Kidney (tissue), 22 donors: Measurements from ENCODE around the gene MS4A15. TPM values are rescaled to one million over a fixed set of nuclear protein-coding genes. Genes with fewer than 3 reads are reported as not detected.
A peak's percentile ranks its signal among the peaks of the same experiment; 100 is the strongest.

Experiments used
- DNase-seq, 5 donors: peaks; one replicate each; pipeline ENCODE4 v3.0.0-alpha.2; 2013 to 2020
- FAIRE-seq: peaks from 2 replicates; lab custom pipeline; 2012; peaks lifted over from hg19 to GRCh38; lab: Jason Lieb, UNC
- H3K27ac ChIP-seq, 2 donors: one replicate each; pipeline ENCODE4 v1.7.0; 2013; ENCODE audit warnings: low read depth in 2 of 2, low read length in 2 of 2, inconsistent platforms in 1 of 2
- H3K27me3 ChIP-seq: one replicate; pipeline ENCODE4 v1.7.1; 2013; ENCODE audit warnings: low read length, inconsistent platforms; ENCODE audit not compliant: control insufficient read depth, insufficient read depth
- H3K36me3 ChIP-seq, 3 donors: one replicate each; pipeline versions ENCODE4 v1.7.0 to v1.7.1; 2013; ENCODE audit warnings: low read length in 3 of 3, control low read depth in 1 of 3, inconsistent platforms in 1 of 3; ENCODE audit not compliant: insufficient read depth in 3 of 3, control insufficient read depth in 2 of 3
- H3K4me1 ChIP-seq, 3 donors: one replicate each; pipeline versions ENCODE4 v1.7.0 to v1.7.1; 2013; ENCODE audit warnings: low read length in 3 of 3, inconsistent platforms in 1 of 3, low read depth in 1 of 3; ENCODE audit not compliant: control insufficient read depth in 2 of 3, insufficient read depth in 2 of 3
- H3K4me3 ChIP-seq, 3 donors: one replicate each; pipeline versions ENCODE4 v1.7.0 to v1.8.1; 2013; ENCODE audit warnings: low read length in 3 of 3, control low read depth in 1 of 3, inconsistent platforms in 1 of 3
- H3K9ac ChIP-seq, 3 donors: one replicate each; pipeline versions ENCODE4 v1.7.0 to v1.7.1; 2013; ENCODE audit warnings: low read length in 3 of 3, control low read depth in 1 of 3, inconsistent platforms in 1 of 3
- H3K9me3 ChIP-seq, 3 donors: one replicate each; pipeline versions ENCODE4 v1.7.0 to v1.7.1; 2013; ENCODE audit warnings: low read length in 3 of 3, control low read depth in 1 of 3, inconsistent platforms in 1 of 3; ENCODE audit not compliant: control insufficient read depth in 2 of 3, insufficient read depth in 1 of 3
- CTCF ChIP-seq: IDR thresholded peaks from 3 replicates; pipeline ENCODE4 v1.5.1; 2012; ENCODE audit warnings: mild to moderate bottlenecking, moderate library complexity, borderline replicate concordance; ENCODE audit not compliant: insufficient read depth; ENCODE audit errors: extremely low read depth
- intact Hi-C: fragments of 100-400 bp; cut with DNase I; formaldehyde crosslinking; loops from one replicate; pipeline ENCODE4 v1.11.1; 2022
- long read RNA-seq, 10 donors: library from polyadenylated mRNA in 1 of 10; unstranded in 1 of 10; transcript quantifications; one replicate each; pipeline ENCODE4 v2.0.0 and lab custom pipeline, GENCODE V29; 2021 to 2026
- polyA plus RNA-seq: library from polyadenylated mRNA; stranded (reverse); fragments of 350-450 nt; fragmentation: Illumina TruSeq; extraction: RNeasy Lipid Tissue Mini Kit (QIAGEN cat#74804); gene quantifications from one replicate; pipeline ENCODE4 v1.2.3, GENCODE V29; 2014; ENCODE audit warnings: low read depth, low replicate concordance; ENCODE audit not compliant: insufficient read depth
- total RNA-seq: library from RNA; stranded (reverse); fragmentation: NEBNext Ultra II Directional; extraction: Animal tissue kit (Norgen Biotek cat#: 25700); gene quantifications from one replicate; pipeline ENCODE4 v1.2.1, GENCODE V29; 2021
- donor health status: control.
- donor health status: control.
- donor health status: control.
- donor health status: control.
- donor health status: control.
- donor health status: DM: yes; HTN: yes; CAD: no.
- donor health status: Normal renal cell carcinoma (clear cell type).

Gene MS4A15, protein sequence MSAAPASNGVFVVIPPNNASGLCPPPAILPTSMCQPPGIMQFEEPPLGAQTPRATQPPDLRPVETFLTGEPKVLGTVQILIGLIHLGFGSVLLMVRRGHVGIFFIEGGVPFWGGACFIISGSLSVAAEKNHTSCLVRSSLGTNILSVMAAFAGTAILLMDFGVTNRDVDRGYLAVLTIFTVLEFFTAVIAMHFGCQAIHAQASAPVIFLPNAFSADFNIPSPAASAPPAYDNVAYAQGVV
- total RNA-seq (not detected), polyA plus RNA-seq (not detected)
- long read RNA-seq, donor 1: 0 reads
- long read RNA-seq, donor 2: 0 reads
- long read RNA-seq, donor 3: 0 reads
- long read RNA-seq, donor 4: 0 reads
- long read RNA-seq, donor 5: 0 reads
- long read RNA-seq, donor 6: 0 reads
- long read RNA-seq, donor 7: 0 reads
- long read RNA-seq, donor 8: 0 reads
- long read RNA-seq, donor 9: 0 reads
- long read RNA-seq, donor 10: 0 reads

DNA sequence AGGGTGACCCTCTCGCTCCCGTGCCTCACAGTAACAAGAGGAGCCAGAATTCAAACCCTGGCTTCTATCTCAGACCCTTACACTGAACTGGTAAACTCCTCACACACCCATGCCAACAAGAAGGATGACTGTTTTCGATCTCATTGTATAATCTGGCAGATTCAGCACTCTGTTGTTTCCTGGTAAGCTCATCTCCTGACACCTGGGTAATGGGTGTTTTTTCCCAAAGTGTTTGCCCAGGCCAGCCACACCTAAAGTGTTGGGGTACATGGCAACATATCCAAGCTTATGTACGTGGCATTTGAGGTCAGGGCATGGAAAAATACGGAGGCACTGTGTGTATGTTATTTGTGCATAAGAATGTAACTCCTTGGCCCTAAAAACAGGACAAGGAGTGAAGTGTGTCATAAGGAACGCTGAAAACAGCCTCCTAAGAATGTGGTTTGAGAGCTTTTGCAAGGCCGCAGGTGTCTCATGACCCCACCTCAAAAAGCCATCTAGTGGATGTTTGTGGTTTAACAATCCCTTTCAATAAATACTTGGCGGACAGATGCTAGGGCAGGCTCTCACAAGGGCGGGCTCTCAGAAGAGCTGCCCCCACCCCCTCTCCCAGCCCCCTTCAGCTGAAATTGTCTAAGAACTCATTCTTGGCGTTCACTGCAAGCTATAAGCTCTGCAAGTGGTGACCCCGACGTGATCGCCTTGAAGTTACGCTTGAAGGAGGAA, at the start of gene MS4A15:
Gene MS4A15, plus strand, starts transcription at position 561 of the 726 bp plus-strand sequence. CDS start 6,867 bp downstream, outside the sequence.
- H3K4me3 ChIP-seq: no peak within 1 kb of the TSS
- intact Hi-C loops: no loop called here
- no peak for FAIRE-seq

GRCh38 chr11:60706931-60707330, 49.7 kb upstream of the MS4A15 start:
- Histone ChIP-seq H3K4me1 (no peaks in the 10 kb centered on the region), H3K9me3 (no peaks in the 10 kb centered on the region), H3K27me3 (no peaks in the 10 kb centered on the region), H3K27ac (no peak overlapping the region), H3K9ac (no peak overlapping the region), H3K36me3 (no peaks in the 10 kb centered on the region), H3K4me3 (no peak overlapping the region)
- no peak for DNase-seq
- intact Hi-C loops: no loop called here
- TF ChIP-seq CTCF: no peak
- FAIRE-seq: no peak

More for the DNA sequence above, at the start of gene MS4A15:
- Histone ChIP-seq H3K27me3 (no peaks in the 10 kb centered on the region), H3K9me3 (no peaks in the 10 kb centered on the region), H3K36me3 (no peaks in the 10 kb centered on the region), H3K27ac (no peak within 1 kb of the TSS), H3K4me1 (no peaks in the 10 kb centered on the region), H3K9ac (no peak within 1 kb of the TSS)
- TF ChIP-seq CTCF: peak; percentile 23
- peak in 2 of 5 donors; percentile 30 to 39 for DNase-seq

DNA sequence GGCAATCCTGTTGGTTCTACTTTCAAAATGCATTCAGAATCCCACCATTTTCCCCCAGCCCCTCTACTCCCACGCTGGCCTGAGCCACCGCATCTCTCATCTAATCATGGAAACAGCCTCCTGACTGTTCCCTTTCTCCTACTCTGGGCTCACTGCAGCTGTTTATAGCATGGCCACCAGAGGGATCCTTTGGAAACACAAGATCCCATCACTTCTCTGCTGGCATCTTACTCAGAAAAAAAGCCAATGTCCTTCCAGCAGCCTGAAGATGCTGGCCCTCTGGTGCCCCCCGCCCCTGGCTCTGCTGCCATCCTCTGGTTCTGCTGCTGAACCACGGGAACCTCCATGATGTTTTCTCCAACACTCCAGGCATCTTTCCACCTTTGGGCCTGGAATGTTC, 46.2 kb upstream of the MS4A15 start:
- no peak for FAIRE-seq
- TF ChIP-seq CTCF: no peak

More for the DNA sequence above, 46.2 kb upstream of the MS4A15 start:
- no peaks in the 10 kb centered on the region for H3K9me3 ChIP-seq
- no peak overlapping the region for H3K4me3 ChIP-seq
- H3K4me1 ChIP-seq: no peaks in the 10 kb centered on the region
- no peak overlapping the region for H3K27ac ChIP-seq
- no peak overlapping the region for H3K9ac ChIP-seq
- H3K27me3 ChIP-seq: no peaks in the 10 kb centered on the region
- no peak for DNase-seq
- intact Hi-C loops: no loop called here
- H3K36me3 ChIP-seq: no peaks in the 10 kb centered on the region
